ENCODE measurements around the gene C6orf47. TPM values are rescaled to one million over a fixed set of nuclear protein-coding genes. Genes with fewer than 3 reads are reported as not detected.

The C6orf47 gene
- total RNA-seq, 2 experiments from 2014 or later: 20.2 to 20.9 TPM

DNA sequence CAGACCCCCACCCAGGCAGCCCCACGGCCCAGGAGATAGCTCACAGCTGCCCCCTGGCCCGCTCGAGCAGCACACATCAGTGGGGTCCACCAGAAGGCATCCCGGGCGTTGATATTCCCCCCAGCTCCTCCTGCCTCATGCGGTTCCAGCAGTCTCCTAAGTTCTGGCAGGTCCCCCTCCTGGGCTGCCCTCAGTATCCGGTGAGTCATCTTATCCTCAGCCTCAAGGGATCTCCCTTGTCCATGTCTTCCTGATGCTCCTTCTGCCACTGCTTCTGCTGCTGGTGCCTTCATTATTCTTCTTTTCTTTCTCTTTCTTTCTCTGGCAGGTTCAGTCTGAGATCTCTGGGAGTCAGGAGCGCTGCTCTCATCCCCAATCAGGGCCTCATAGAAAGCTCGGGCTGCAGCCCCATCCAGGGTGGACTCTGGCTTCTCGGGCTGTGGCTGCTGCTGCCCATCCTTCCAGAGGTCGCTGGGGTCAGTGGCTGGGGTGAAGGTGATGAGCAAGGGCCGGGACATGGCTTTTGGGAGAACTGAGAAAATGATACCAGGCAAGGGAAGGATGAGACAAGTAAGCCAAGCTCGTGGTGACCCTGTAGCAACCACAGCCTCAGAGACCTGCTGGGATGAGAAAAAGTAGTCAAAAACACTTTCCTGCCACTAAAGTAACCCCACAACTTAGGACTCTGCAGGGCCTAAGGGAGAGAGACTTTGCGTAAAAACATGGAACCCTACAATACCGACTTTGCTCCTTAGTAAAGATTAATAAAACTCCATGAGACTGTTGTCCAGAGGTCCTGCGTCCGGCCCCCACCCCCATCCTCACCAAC, 3.6 kb upstream of the C6orf47 start:
- POLR2A ChIA-PET: interaction anchor here (0.5 to 0.8 kb wide), 5 partner anchors 12 to 310 kb away, joined by 3 to 6 read pairs (median 3); partner anchors contain the start of genes BAG6 and HSPA1B
- CTCF ChIA-PET: interaction anchor here (0.8 to 4.7 kb wide), 8 partner anchors 11 to 234 kb away, joined by 3 to 32 read pairs (median 4); partner anchors contain the start of genes APOM, BAG6 and NFKBIL1
- DNase-seq: peak; percentile 19
- H3K27me3 Mint-ChIP-seq: no peaks in the 10 kb centered on the region
- H3K4me1 Mint-ChIP-seq: peaks cover 73% of the 10 kb centered on the region
- peaks cover 75% of the 10 kb centered on the region for H3K36me3 Mint-ChIP-seq (ENCODE audit: low read depth)
- peak overlapping the region; percentile 87 for H3K4me3 Mint-ChIP-seq
- H3K9me3 Mint-ChIP-seq: no peaks in the 10 kb centered on the region
- H3K27ac Mint-ChIP-seq: peak overlapping the region; percentile 94

- Mint-ChIP-seq H3K4me1 (peaks cover 73% of the 10 kb centered on the region), H3K36me3 (ENCODE audit: low read depth) (peaks cover 74% of the 10 kb centered on the region), H3K27me3 (no peaks in the 10 kb centered on the region), H3K27ac (peak overlapping the region; percentile 94), H3K9me3 (no peaks in the 10 kb centered on the region), H3K4me3 (peak overlapping the region; percentile 87)
- no peak for DNase-seq
- CTCF ChIA-PET: interaction anchor here (0.6 to 4.7 kb wide), 7 partner anchors 10 to 796 kb away, joined by 3 to 32 read pairs (median 4); partner anchors contain the start of genes APOM, BAG6 and NFKBIL1
- POLR2A ChIA-PET: interaction anchor here (0.6 kb wide), 3 partner anchors 29 to 200 kb away, joined by 3 to 5 read pairs (median 4); partner anchors contain the start of gene NEU1
These were observed 2.8 kb upstream of the C6orf47 start for GRCh38 chr6:31663126-31663960.

DNA sequence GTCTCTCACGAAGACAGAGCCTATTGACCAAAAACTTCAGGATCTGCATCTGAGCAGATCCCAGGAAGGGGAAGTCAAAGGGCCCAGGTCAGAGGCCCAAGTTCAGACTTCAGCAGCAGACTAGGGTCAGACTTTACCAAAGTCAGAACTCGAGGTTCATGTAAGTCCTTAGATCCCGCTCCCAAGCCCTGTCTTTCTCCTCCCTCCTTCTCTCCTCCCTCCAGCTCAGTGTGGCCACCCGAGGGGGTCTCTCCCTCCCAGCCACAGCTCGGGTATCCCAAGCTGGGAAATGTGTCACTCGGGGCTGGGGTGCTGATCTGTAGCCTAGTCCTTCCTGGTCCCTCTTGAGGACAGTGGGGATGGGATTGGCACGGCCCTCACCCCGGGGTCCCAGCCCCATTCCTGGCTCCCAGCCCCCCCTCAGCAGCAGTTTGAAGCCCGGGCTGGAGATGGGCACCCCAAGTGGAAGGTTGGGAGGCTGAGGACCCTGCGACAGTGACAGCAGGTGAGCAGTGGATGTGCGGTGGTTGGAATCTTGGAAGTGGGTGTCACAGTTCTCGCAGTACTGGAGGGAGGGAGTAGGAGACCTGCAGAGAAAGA, 1.6 kb upstream of the C6orf47 start:
- ChIA-PET POLR2A (interaction anchor here (0.6 kb wide), 1 partner anchor 200 kb away, joined by 3 read pairs; the partner anchor contains the start of gene NEU1), CTCF (interaction anchor here (0.6 to 4.7 kb wide), 6 partner anchors 9 to 931 kb away, joined by 3 to 32 read pairs (median 4); partner anchors contain the start of genes APOM and BAG6)
- no peaks in the 10 kb centered on the region for H3K9me3 Mint-ChIP-seq
- no peak for DNase-seq
- H3K4me3 Mint-ChIP-seq: peak overlapping the region; percentile 93
- peaks cover 75% of the 10 kb centered on the region for H3K4me1 Mint-ChIP-seq
- H3K36me3 Mint-ChIP-seq (ENCODE audit: low read depth): peaks cover 73% of the 10 kb centered on the region
- no peaks in the 10 kb centered on the region for H3K27me3 Mint-ChIP-seq
- peak overlapping the region; percentile 85 for H3K27ac Mint-ChIP-seq

GRCh38 chr6:31661262-31662123, 915 bp upstream of the C6orf47 start:
- Mint-ChIP-seq H3K4me1 (peaks cover 73% of the 10 kb centered on the region), H3K4me3 (peak overlapping the region; percentile 93), H3K27ac (peak overlapping the region; percentile 85), H3K9me3 (no peaks in the 10 kb centered on the region), H3K27me3 (no peaks in the 10 kb centered on the region), H3K36me3 (ENCODE audit: low read depth) (peaks cover 72% of the 10 kb centered on the region)
- ChIA-PET POLR2A (no interaction called here), CTCF (interaction anchor here (0.6 to 4.7 kb wide), 12 partner anchors 8 to 931 kb away, joined by 3 to 32 read pairs (median 3); partner anchors contain the start of genes APOM, BAG6, LSM2 and MSH5)
- no peak for DNase-seq

DNA sequence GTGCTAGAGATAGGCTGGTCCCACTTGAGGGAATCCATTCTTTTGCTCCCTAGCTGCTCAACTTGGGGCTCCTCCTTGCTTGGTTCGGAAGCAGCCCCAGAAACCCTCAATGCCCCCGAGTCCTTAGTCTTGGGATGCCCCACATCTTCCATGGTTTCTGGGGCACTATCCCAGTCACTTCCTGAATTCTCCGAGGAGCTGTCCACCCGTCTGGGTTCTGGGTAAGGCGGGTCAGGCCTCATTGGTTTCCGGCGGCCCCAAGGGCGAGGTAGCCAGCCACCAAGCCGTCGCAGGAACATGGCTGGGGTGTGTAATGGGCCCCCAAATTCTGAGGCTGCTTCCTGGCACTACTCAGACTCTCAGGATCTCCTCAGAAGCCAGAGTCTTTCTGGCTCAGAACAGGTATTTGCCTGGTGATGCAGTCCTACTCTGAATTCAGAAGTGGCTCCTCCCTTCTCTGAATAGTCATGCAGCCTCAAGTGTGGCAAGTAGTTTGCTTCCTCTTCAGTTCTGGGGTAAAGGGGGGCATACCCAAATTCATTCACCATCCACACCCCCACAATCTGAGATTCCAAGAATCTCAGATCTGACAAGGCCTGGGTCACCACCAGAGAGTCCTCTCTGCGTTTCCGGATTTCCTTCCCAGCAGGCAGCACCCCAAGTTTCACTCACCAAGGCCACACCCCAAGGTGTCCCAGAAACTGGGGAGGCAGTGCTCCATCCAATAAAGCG, 763 bp downstream of the C6orf47 start:
- H3K27ac Mint-ChIP-seq: peak overlapping the region; percentile 87
- peak; percentile 52 for DNase-seq
- H3K27me3 Mint-ChIP-seq: no peaks in the 10 kb centered on the region
- CTCF ChIA-PET: interaction anchor here (0.9 to 1.7 kb wide), 5 partner anchors 9 to 117 kb away, joined by 3 to 4 read pairs (median 3); partner anchors contain the start of genes DDX39B and MSH5
- POLR2A ChIA-PET: interaction anchor here (0.6 to 0.8 kb wide), 3 partner anchors 8 to 138 kb away, joined by 3 read pairs; partner anchors contain the start of gene LY6G5B
- peak overlapping the region; percentile 93 for H3K4me3 Mint-ChIP-seq
- peaks cover 72% of the 10 kb centered on the region for H3K36me3 Mint-ChIP-seq (ENCODE audit: low read depth)
- H3K9me3 Mint-ChIP-seq: no peaks in the 10 kb centered on the region
- H3K4me1 Mint-ChIP-seq: peaks cover 79% of the 10 kb centered on the region

GRCh38 chr6:31658983-31659648, 1.5 kb downstream of the C6orf47 start:
- Mint-ChIP-seq H3K27me3 (no peaks in the 10 kb centered on the region), H3K36me3 (ENCODE audit: low read depth) (peaks cover 65% of the 10 kb centered on the region), H3K4me3 (peak overlapping the region; percentile 93), H3K9me3 (no peaks in the 10 kb centered on the region), H3K4me1 (peaks cover 74% of the 10 kb centered on the region), H3K27ac (peak overlapping the region; percentile 87)
- ChIA-PET POLR2A (no interaction called here), CTCF (interaction anchor here (0.9 kb wide), 2 partner anchors 9 to 116 kb away, joined by 3 to 4 read pairs; partner anchors contain the start of gene DDX39B)
- DNase-seq: no peak

DNA sequence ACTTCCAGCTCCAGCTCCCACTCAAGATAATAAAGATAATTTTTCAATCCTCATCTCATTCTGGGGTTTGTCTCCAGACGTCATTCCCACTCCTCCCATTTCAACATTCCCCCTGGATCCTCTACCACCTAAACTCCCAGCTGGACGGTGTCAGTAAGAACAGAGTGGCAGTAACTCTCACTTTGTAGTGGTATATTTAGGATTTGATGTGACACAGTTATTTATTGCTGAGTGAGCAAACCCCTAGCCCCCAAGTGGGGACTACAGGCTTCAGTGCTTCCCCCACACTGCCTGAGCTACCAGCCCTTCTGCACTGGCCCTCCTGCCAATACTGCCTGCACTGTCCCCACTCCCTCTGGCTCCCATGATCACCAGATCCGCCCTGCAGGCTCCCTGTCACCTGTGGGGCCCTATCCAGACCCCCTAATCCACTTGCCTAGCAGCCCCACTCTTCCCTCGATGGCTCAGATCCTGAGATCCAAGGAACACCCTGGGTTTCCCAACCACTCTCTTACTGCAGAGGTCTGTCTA, 2.4 kb downstream of the C6orf47 start:
- Mint-ChIP-seq H3K9me3 (no peaks in the 10 kb centered on the region), H3K27ac (peak overlapping the region; percentile 81), H3K4me3 (peak overlapping the region; percentile 93), H3K36me3 (ENCODE audit: low read depth) (peaks cover 56% of the 10 kb centered on the region), H3K27me3 (no peaks in the 10 kb centered on the region), H3K4me1 (peaks cover 70% of the 10 kb centered on the region)
- CTCF ChIA-PET: interaction anchor here (0.8 to 1.6 kb wide), 4 partner anchors 16 to 111 kb away, joined by 3 to 6 read pairs (median 4); no protein-coding TSS in a partner anchor
- POLR2A ChIA-PET: interaction anchor here (0.7 kb wide), 1 partner anchor 60 kb away, joined by 5 read pairs; no protein-coding TSS in a partner anchor
- DNase-seq: no peak

DNA sequence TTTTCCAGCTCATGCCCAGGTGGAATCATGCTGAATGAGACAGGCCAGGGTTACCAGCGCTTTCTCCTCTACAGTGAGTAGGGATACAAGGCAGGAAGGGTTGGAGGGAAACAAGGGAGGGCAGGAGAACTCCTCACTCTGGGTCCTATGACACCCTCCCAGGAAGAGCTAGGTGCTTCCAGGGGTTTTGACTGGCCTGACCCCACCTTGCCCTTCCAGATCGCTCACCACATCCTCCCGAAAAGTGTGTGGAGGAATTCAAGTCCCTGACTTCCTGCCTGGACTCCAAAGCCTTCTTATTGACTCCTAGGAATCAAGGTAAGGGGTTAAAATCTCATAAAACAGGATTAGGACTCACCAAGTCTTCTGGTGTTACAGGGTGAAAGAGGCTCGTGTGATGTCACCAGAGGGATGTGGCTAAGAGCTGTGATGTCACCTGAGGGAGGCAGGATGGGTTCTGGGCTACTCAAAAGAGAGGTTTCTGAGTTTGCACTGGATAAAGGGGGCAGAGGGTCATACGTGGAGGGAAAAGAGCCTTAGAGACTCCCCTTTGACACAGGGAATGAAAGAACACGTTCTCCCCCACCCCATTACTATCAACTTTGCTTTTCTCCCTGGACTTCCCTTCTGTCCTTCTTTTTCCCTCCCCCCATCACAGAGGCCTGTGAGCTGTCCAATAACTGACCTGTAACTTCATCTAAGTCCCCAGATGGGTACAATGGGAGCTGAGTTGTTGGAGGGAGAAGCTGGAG, 3.0 kb downstream of the C6orf47 start:
- H3K27me3 Mint-ChIP-seq: no peaks in the 10 kb centered on the region
- H3K4me1 Mint-ChIP-seq: peaks cover 70% of the 10 kb centered on the region
- peak; percentile 45 for DNase-seq
- ChIA-PET POLR2A (interaction anchor here (0.6 to 0.7 kb wide), 2 partner anchors 59 to 181 kb away, joined by 3 to 5 read pairs; no protein-coding TSS in a partner anchor), CTCF (interaction anchor here (0.8 to 1.6 kb wide), 5 partner anchors 16 to 173 kb away, joined by 3 to 6 read pairs (median 4); no protein-coding TSS in a partner anchor)
- peaks cover 55% of the 10 kb centered on the region for H3K36me3 Mint-ChIP-seq (ENCODE audit: low read depth)
- H3K4me3 Mint-ChIP-seq: peak overlapping the region; percentile 31
- no peaks in the 10 kb centered on the region for H3K9me3 Mint-ChIP-seq
- H3K27ac Mint-ChIP-seq: peak overlapping the region; percentile 61

DNA sequence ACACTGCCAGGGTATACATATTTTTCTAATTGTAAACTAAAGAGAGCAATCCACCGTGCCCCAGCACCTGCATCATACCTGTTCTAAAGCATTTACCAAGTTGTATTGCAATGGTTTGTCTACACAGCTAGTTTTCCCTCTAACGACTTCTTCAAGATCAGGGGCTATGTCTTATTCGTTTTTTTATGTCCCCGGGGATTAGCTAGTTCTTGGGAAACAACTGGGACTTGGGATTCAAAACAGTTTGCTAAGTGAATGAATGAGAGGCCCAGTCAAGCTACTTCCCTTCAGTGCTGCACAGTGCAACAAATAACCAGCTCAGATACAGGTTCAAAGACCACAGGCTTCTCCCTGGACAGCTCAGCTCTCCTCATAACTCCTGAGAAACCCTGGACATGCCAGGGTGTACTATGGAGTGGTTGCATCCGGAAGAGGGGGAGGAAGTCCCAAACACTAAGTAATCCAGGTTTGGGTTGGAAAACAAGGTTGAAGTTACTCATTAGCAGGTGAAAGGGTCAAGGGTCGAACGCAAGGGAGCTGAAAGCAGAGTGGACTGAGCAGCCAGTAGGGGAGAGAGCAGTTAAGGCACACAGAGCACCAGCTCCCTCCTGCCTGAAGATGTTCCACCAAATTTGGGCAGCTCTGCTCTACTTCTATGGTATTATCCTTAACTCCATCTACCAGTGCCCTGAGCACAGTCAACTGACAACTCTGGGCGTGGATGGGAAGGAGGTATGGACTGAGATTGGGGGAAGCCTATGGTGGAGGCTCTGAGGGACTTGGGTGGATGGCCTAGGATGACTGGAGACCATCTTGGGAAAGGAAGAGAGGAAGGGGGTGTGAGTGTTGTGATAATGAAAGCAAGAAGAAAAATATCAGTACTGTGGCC, 5.0 kb downstream of the C6orf47 start, which contains the start of gene APOM:
TSS of gene APOM (plus strand) at position 546 of the 889 bp plus-strand sequence. CDS start at position 619, 73 bp downstream.
- peak within 1 kb of the TSS; percentile 63 for H3K27ac Mint-ChIP-seq
- no peaks in the 10 kb centered on the region for H3K27me3 Mint-ChIP-seq
- CTCF ChIA-PET: interaction anchor here (1.0 to 5.4 kb wide), 4 partner anchors 7 to 104 kb away, joined by 3 to 32 read pairs (median 3); partner anchors contain the start of genes CSNK2B, GPANK1 and LTB
- DNase-seq: no peak
- no peaks in the 10 kb centered on the region for H3K9me3 Mint-ChIP-seq
- no peak within 1 kb of the TSS for H3K4me3 Mint-ChIP-seq
- H3K36me3 Mint-ChIP-seq (ENCODE audit: low read depth): peaks cover 44% of the 10 kb centered on the region
- POLR2A ChIA-PET: no interaction called here
- H3K4me1 Mint-ChIP-seq: peaks cover 68% of the 10 kb centered on the region

All from activated CD4-positive, alpha-beta T cell treated with anti-CD3 and anti-CD28 coated beads, Interleukin-2, amount 10 ng/mL, durations not matched to agents 7 days and 5 days (primary cell).